Spleen (tissue), 7 donors: ENCODE measurements around the gene DNAJC2.

Experiments
- POLR2A ChIP-seq, 3 donors: fragments of 450-650 bp; IDR thresholded peaks; one replicate each; pipeline ENCODE4 v1.5.1; 2017; ENCODE audit warnings: antibody characterized with exemption in 3 of 3, mild to moderate bottlenecking in 1 of 3
- POLR2AphosphoS5 ChIP-seq, 3 donors: sonication (generic); formaldehyde crosslinking; IDR thresholded peaks; one replicate each; pipeline ENCODE4 v1.5.1; 2017; ENCODE audit warnings: antibody characterized with exemption in 3 of 3
- TF ChIP-seq, protein P1 (sequence below), 11 experiments: fragments of 200-600 bp in 7 of 11; fragments of 450-650 bp in 4 of 11; sonication (generic) in 4 of 11; IDR thresholded peaks in 8 of 11; conservative IDR thresholded peaks in 3 of 11; 1 replicate in 7 of 11; 2 replicates in 4 of 11; pipeline versions ENCODE4 v1.4.0 to v1.8.0; 2016 to 2021; ENCODE audit warnings: antibody characterized with exemption in 11 of 11, inconsistent platforms in 4 of 11, mild to moderate bottlenecking in 1 of 11
- donor health status: DM: no; HTN: no; CAD: no; lungs with moderate emphysema.
- donor health status: DM: no; HTN: no; CAD: no.
- donor health status: DM: no; HTN: no; CAD: no.

- TF ChIP-seq, protein P1, sequence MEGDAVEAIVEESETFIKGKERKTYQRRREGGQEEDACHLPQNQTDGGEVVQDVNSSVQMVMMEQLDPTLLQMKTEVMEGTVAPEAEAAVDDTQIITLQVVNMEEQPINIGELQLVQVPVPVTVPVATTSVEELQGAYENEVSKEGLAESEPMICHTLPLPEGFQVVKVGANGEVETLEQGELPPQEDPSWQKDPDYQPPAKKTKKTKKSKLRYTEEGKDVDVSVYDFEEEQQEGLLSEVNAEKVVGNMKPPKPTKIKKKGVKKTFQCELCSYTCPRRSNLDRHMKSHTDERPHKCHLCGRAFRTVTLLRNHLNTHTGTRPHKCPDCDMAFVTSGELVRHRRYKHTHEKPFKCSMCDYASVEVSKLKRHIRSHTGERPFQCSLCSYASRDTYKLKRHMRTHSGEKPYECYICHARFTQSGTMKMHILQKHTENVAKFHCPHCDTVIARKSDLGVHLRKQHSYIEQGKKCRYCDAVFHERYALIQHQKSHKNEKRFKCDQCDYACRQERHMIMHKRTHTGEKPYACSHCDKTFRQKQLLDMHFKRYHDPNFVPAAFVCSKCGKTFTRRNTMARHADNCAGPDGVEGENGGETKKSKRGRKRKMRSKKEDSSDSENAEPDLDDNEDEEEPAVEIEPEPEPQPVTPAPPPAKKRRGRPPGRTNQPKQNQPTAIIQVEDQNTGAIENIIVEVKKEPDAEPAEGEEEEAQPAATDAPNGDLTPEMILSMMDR (IDR thresholded peaks at IDR 0.05 in 8 of 11, conservative IDR thresholded peaks at IDR 0.05 in 3 of 11): no peak
- TF ChIP-seq POLR2A (IDR thresholded peaks at IDR 0.05) (no peak), POLR2AphosphoS5 (IDR thresholded peaks at IDR 0.05) (no peak)
These were observed 52.4 kb downstream of the DNAJC2 start for GRCh38 chr7:103292122-103292521.
